ENCODE data around the gene ESYT3.

GRCh38 chr3:138473391-138473790 lies 39.0 kb downstream of the ESYT3 start:
- TF ChIP-seq MAX (IDR thresholded peaks at IDR 0.05) (no peak), SP1 (IDR thresholded peaks at IDR 0.05) (no peak), CTCF (IDR thresholded peaks at IDR 0.05; ENCODE audit: low read depth, low read length, missing input control) (no peak), REST (IDR thresholded peaks at IDR 0.05) (no peak), EGR1 (IDR thresholded peaks at IDR 0.05; ENCODE audit: low read depth in 2 of 2) (no peak), YY1 (IDR thresholded peaks at IDR 0.05) (no peak), TAF1 (conservative IDR thresholded peaks at IDR 0.05) (no peak), NR2F2 (IDR thresholded peaks at IDR 0.05) (no peak), JUND (IDR thresholded peaks at IDR 0.05) (no peak)

Data from liver (tissue), 3 donors.